WTC11 (cell line): ENCODE results near the gene KLF7. TPM values are rescaled to one million over a fixed set of nuclear protein-coding genes. Genes with fewer than 3 reads are reported as not detected.

Source experiments
- ATAC-seq: fragments of 200-7000 bp; cut with Tn5 transposase; 2 replicates; pipeline ENCODE4 v1.10.0; 2021; ENCODE audit warnings: mild to moderate bottlenecking, moderate library complexity
- CTCF ChIA-PET: fragments of 300-600 bp; sonication (Branson Sonifier 250); formaldehyde crosslinking; loops from one replicate; lab custom pipeline; 2021; ENCODE audit warnings: antibody characterized with exemption; lab: Charles Lee
- POLR2A ChIA-PET: fragments of 350-600 bp; sonication (Branson Sonifier 250); formaldehyde crosslinking; loops from one replicate; lab custom pipeline; 2021; ENCODE audit warnings: antibody characterized with exemption; lab: Charles Lee
- DNase-seq: peaks from one replicate; pipeline ENCODE4 v3.0.0; 2021; ENCODE audit warnings: low spot score
- H3K27ac Mint-ChIP-seq: 2 replicates; pipeline ENCODE4 v1.8.0; 2021; ENCODE audit warnings: mixed read lengths
- H3K27me3 Mint-ChIP-seq: 2 replicates; pipeline ENCODE4 v1.8.0; 2021; ENCODE audit warnings: low read depth, mild to moderate bottlenecking, moderate library complexity, mixed read lengths
- H3K36me3 Mint-ChIP-seq: 2 replicates; pipeline ENCODE4 v1.8.0; 2021; ENCODE audit warnings: mixed read lengths
- H3K4me1 Mint-ChIP-seq: 2 replicates; pipeline ENCODE4 v1.8.0; 2022; ENCODE audit warnings: mixed read lengths
- H3K4me3 Mint-ChIP-seq: 2 replicates; pipeline ENCODE4 v1.8.0; 2021; ENCODE audit warnings: mild to moderate bottlenecking, moderate library complexity, mixed read lengths
- H3K9me3 Mint-ChIP-seq: 2 replicates; pipeline ENCODE4 v1.8.0; 2021; ENCODE audit warnings: mixed read lengths
- AFF4 ChIP-seq: sonication (generic); formaldehyde crosslinking; IDR thresholded peaks from 2 replicates; pipeline ENCODE4 v1.8.1; 2023; ENCODE audit warnings: mild to moderate bottlenecking, missing genetic modification reagents, borderline replicate concordance
- ARID4B ChIP-seq: sonication (generic); formaldehyde crosslinking; IDR thresholded peaks from 2 replicates; pipeline ENCODE4 v1.8.0; 2023; ENCODE audit warnings: missing genetic modification reagents, mild to moderate bottlenecking, borderline replicate concordance
- CREB1 ChIP-seq: sonication (generic); formaldehyde crosslinking; IDR thresholded peaks from 2 replicates; pipeline ENCODE4 v1.8.0; 2023; ENCODE audit warnings: mild to moderate bottlenecking, missing genetic modification reagents
- CREM ChIP-seq: sonication (generic); formaldehyde crosslinking; IDR thresholded peaks from 2 replicates; pipeline ENCODE4 v1.8.1; 2022; ENCODE audit warnings: mild to moderate bottlenecking, missing genetic modification reagents, moderate library complexity
- E2F4 ChIP-seq: sonication (generic); formaldehyde crosslinking; IDR thresholded peaks from 2 replicates; pipeline ENCODE4 v1.8.1; 2022; ENCODE audit warnings: low read depth, mild to moderate bottlenecking, moderate library complexity, missing genetic modification reagents, borderline replicate concordance
- ELF4 ChIP-seq: sonication (generic); formaldehyde crosslinking; IDR thresholded peaks from 2 replicates; pipeline ENCODE4 v1.8.1; 2022; ENCODE audit warnings: low read depth, mild to moderate bottlenecking, moderate library complexity, missing genetic modification reagents
- EMX1 ChIP-seq: fragments of 250-450 bp; sonication (Bioruptor Pico); IDR thresholded peaks from 2 replicates; pipeline ENCODE4 v1.8.0; 2021; ENCODE audit warnings: mild to moderate bottlenecking
- GTF2I ChIP-seq: fragments of 250-450 bp; sonication (Bioruptor Pico); conservative IDR thresholded peaks from 2 replicates; pipeline ENCODE4 v1.4.0; 2021; ENCODE audit warnings: mild to moderate bottlenecking
- IRF1 ChIP-seq: sonication (generic); formaldehyde crosslinking; IDR thresholded peaks from 2 replicates; pipeline ENCODE4 v1.8.0; 2023; ENCODE audit warnings: missing genetic modification reagents
- IRF2 ChIP-seq: sonication (generic); formaldehyde crosslinking; IDR thresholded peaks from 2 replicates; pipeline ENCODE4 v1.8.0; 2022; ENCODE audit warnings: low read depth, missing genetic modification reagents, borderline replicate concordance
- JUN ChIP-seq: sonication (generic); formaldehyde crosslinking; IDR thresholded peaks from 2 replicates; pipeline ENCODE4 v1.8.0; 2023; ENCODE audit warnings: mild to moderate bottlenecking, missing genetic modification reagents
- MLX ChIP-seq: sonication (generic); formaldehyde crosslinking; IDR thresholded peaks from 2 replicates; pipeline ENCODE4 v1.8.1; 2023; ENCODE audit warnings: mild to moderate bottlenecking, missing genetic modification reagents, moderate library complexity
- NFYB ChIP-seq: sonication (generic); formaldehyde crosslinking; conservative IDR thresholded peaks from 2 replicates; pipeline ENCODE4 v1.8.0; 2022; ENCODE audit warnings: low read depth, missing genetic modification reagents
- PREB ChIP-seq: sonication (generic); formaldehyde crosslinking; IDR thresholded peaks from 2 replicates; pipeline ENCODE4 v1.8.1; 2022; ENCODE audit warnings: mild to moderate bottlenecking, missing genetic modification reagents, moderate library complexity, borderline replicate concordance
- RORB ChIP-seq: fragments of 250-450 bp; sonication (Bioruptor Pico); IDR thresholded peaks from 2 replicates; pipeline ENCODE4 v1.9.0; 2021; ENCODE audit warnings: mild to moderate bottlenecking
- SP1 ChIP-seq: sonication (generic); formaldehyde crosslinking; conservative IDR thresholded peaks from 2 replicates; pipeline ENCODE4 v1.8.1; 2022; ENCODE audit warnings: missing genetic modification reagents
- USF1 ChIP-seq: sonication (generic); formaldehyde crosslinking; IDR thresholded peaks from 2 replicates; pipeline ENCODE4 v1.8.0; 2022; ENCODE audit warnings: mild to moderate bottlenecking, missing genetic modification reagents
- USF2 ChIP-seq: sonication (generic); formaldehyde crosslinking; IDR thresholded peaks from 2 replicates; pipeline ENCODE4 v1.8.1; 2023; ENCODE audit warnings: mild to moderate bottlenecking, missing genetic modification reagents, moderate library complexity
- ZNF532 ChIP-seq: fragments of 250-450 bp; sonication (Bioruptor Pico); IDR thresholded peaks from 2 replicates; pipeline ENCODE4 v1.9.0; 2021; ENCODE audit warnings: mild to moderate bottlenecking, borderline replicate concordance
- ZNF671 ChIP-seq: fragments of 250-450 bp; sonication (Bioruptor Pico); IDR thresholded peaks from 2 replicates; pipeline ENCODE4 v1.8.0; 2021; ENCODE audit warnings: mild to moderate bottlenecking
- total RNA-seq: library from RNA; stranded (reverse); gene quantifications from 3 replicates; pipeline ENCODE4 v1.2.3, GENCODE V29; 2021

Gene KLF7
- total RNA-seq, 1 experiment from 2014 or later = 25.4 TPM

GRCh38 chr2:207180741-207181140, 15.0 kb upstream of the KLF7 start:
- no peaks in the 10 kb centered on the region for H3K27me3 Mint-ChIP-seq
- H3K4me3 Mint-ChIP-seq = no peak overlapping the region
- H3K9me3 Mint-ChIP-seq = no peaks in the 10 kb centered on the region
- H3K4me1 Mint-ChIP-seq = no peaks in the 10 kb centered on the region; the same call in 1 of the 2 replicates
- no peaks in the 10 kb centered on the region for H3K36me3 Mint-ChIP-seq
- no peak for ATAC-seq
- ChIA-PET POLR2A (no interaction called here), CTCF (no interaction called here)
- no peak for TF ChIP-seq AFF4 (CRISPR knock-in tag)
- no peak for TF ChIP-seq ZNF532 (CRISPR knock-in tag)
- TF ChIP-seq ZNF671 (CRISPR knock-in tag) = no peak
- no peak for TF ChIP-seq GTF2I (CRISPR knock-in tag)
- TF ChIP-seq PREB = no peak
- TF ChIP-seq ARID4B (CRISPR knock-in tag) = no peak
- TF ChIP-seq EMX1 (CRISPR knock-in tag) = no peak
- no peak for TF ChIP-seq RORB
- no peak for TF ChIP-seq JUN (CRISPR knock-in tag)
- no peak for TF ChIP-seq SP1
- no peak for TF ChIP-seq NFYB
- no peak for TF ChIP-seq USF1 (CRISPR knock-in tag)
- TF ChIP-seq CREM = no peak
- TF ChIP-seq E2F4 = no peak
- no peak for TF ChIP-seq USF2 (CRISPR knock-in tag)
- TF ChIP-seq MLX (CRISPR knock-in tag) = no peak
- no peak for TF ChIP-seq IRF1 (CRISPR knock-in tag)
- TF ChIP-seq ELF4 (CRISPR knock-in tag) = no peak
- TF ChIP-seq CREB1 = no peak
- TF ChIP-seq IRF2 (CRISPR knock-in tag) = no peak
- DNase-seq = no peak
- no peak overlapping the region for H3K27ac Mint-ChIP-seq
